Body of pancreas (tissue), 4 donors: ENCODE measurements around the gene THPO.

Source experiments
- POLR2A ChIP-seq, 3 donors: fragments of 450-650 bp; IDR thresholded peaks; one replicate each; pipeline ENCODE4 v1.6.1; 2016; ENCODE audit warnings: antibody characterized with exemption in 3 of 3, mild to moderate bottlenecking in 2 of 3
- TF ChIP-seq, protein P1 (sequence below), 7 experiments: fragments of 450-650 bp in 4 of 7; fragments of 200-600 bp in 3 of 7; sonication (generic) in 3 of 7; IDR thresholded peaks; one replicate each; pipeline ENCODE4 v1.5.1; 2016 to 2019; ENCODE audit warnings: antibody characterized with exemption in 7 of 7

DNA sequence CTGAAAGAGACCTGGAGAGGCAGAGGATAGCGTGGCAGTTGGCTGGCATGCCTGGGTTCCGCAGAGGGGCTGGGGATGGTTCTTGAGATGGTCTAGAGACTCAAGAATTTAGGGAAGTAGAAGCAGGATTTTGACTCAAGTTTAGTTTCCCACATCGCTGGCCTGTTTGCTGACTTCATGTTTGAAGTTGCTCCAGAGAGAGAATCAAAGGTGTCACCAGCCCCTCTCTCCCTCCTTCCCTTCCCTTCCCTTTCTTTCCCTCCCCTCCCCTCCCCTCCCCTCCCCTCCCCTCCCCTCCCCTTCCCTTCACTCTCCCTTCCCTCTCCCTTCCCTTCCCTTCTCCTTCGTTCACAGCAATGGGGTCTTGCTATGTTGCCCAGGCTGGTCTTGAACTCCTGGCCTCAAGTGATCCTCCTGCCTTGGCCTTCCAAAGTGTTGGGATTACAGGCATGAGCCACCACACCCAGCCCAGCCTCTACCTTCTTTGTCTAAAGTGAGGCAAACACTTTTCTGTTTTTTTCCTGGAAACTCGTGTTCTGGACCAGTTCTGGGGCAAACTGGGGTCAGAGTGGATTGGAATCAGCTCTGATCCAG lies 12.0 kb upstream of the THPO start:
- TF ChIP-seq, protein P1, sequence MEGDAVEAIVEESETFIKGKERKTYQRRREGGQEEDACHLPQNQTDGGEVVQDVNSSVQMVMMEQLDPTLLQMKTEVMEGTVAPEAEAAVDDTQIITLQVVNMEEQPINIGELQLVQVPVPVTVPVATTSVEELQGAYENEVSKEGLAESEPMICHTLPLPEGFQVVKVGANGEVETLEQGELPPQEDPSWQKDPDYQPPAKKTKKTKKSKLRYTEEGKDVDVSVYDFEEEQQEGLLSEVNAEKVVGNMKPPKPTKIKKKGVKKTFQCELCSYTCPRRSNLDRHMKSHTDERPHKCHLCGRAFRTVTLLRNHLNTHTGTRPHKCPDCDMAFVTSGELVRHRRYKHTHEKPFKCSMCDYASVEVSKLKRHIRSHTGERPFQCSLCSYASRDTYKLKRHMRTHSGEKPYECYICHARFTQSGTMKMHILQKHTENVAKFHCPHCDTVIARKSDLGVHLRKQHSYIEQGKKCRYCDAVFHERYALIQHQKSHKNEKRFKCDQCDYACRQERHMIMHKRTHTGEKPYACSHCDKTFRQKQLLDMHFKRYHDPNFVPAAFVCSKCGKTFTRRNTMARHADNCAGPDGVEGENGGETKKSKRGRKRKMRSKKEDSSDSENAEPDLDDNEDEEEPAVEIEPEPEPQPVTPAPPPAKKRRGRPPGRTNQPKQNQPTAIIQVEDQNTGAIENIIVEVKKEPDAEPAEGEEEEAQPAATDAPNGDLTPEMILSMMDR (IDR thresholded peaks at IDR 0.05), result no peak
- no peak for TF ChIP-seq POLR2A (IDR thresholded peaks at IDR 0.05)
